Stimulated activated CD8-positive, alpha-beta memory T cell treated with anti-CD3 and anti-CD28 coated beads, Interleukin-15, amount 100 ng/mL, for 1 hour (primary cell): ENCODE results near the gene CRABP1.

Experiments
- DNase-seq: peaks from one replicate; pipeline ENCODE4 v3.0.0-alpha.2; 2020; ENCODE audit warnings: low read depth

CRABP1 gene

GRCh38 chr15:78317145-78317836 lies 22.9 kb upstream of the CRABP1 start:
- no peak for DNase-seq

DNA sequence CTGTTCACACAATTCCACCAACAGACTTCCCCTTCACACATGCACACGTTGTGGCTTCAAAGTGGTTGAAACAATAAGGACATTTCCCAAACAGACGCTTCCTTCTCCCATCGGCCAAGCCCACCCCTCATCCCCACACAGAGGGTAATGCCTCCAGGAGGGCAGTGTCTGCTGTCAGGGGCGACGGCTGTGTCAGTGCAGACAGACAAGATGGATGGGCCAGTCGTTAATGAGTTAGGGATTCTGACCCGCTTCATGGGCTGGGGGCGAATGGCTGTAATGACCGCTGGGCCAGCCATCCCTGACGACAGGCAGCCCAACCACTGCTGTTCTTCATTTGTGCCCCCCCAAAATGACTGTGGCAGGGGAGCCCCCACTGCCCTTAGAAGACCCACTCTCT lies 20.6 kb upstream of the CRABP1 start:
- no peak for DNase-seq

- DNase-seq, result no peak
Observed at GRCh38 chr15:78320183-78320582, 20.0 kb upstream of the CRABP1 start.

- no peak for DNase-seq
Observed at GRCh38 chr15:78321041-78321570, 19.0 kb upstream of the CRABP1 start.

DNA sequence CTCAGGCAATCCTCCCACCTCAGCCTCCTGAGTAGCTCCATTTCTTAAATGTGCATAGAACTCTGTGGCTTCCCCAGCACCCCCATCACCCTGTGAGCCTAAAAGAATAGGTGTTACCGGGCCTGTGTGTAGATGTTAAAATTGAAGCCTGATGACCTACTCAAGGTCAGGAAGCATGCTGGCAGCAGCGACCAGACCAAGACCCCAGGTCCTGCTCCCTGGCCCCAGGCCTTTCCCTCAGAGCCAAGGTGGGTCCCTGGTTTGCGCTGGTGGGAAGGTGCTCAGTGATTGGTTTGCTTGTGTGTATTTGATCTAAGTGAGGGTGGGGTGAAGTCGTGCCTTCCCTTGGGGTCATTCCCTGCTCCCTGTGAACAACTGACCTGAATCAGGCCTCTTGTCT lies 18.4 kb upstream of the CRABP1 start:
- no peak for DNase-seq

DNA sequence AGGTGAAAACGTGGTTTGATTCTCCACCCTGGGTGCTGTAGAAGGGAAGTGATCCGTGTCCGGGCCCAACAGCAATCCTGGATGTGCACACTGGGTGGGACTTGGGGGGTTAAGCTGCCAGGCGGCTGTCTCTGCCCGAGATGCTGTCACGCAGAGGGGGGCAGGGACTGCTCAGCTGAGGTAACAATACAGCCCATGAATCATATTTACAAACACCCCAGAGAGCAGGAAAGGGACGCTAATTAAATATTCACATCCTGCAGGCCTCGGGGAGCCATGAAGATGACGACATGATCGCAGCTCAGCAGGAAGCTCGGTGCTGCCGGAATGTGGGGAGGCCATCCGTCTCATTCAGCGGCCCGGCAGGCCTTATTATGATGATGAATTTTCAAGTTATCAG lies 17.9 kb upstream of the CRABP1 start:
- DNase-seq, result no peak

- DNase-seq, result no peak
Observed at GRCh38 chr15:78322724-78323521, 17.2 kb upstream of the CRABP1 start.

DNA sequence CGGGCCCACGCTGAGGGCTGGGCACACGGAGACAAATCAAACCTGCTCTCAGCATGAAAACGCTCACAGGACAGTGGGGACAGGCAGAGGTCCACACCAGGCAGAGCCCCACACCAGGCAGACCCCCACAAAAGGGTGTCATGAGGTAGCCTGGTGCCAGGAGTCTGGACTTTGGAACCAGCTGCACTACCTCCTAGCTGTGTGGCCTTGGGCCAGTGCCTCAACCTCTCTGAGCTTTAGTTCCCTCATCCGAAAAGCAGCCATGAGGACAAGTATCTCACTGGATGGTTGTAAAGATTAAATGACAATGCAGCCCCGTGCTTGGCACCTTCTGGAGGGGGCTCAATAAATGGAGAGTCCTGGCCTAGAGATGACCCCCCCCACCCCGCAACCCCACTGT lies 16.5 kb upstream of the CRABP1 start:
- DNase-seq, result no peak

- DNase-seq, result no peak
Observed at GRCh38 chr15:78324144-78324543, 16.0 kb upstream of the CRABP1 start.

GRCh38 chr15:78325092-78325843 lies 14.9 kb upstream of the CRABP1 start:
- DNase-seq, result no peak

DNA sequence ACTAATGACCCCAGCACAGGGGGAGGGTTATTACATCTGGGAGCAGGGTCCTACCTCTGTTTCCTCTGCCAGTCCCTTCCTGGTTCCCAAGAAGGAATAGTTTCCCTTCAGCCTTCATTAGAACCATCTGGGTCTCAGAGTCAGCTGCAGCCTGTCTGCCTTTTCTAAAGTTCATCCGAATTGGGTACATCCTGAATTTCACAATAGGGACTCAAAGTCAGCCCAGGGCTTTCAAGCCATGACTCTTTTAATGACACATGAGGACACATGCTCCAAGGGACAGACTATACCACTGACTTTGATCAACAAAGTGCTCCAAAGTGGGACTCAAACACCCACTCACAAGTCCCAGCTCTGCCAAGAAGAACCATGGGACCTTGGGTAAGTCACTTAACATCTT lies 12.7 kb upstream of the CRABP1 start:
- no peak for DNase-seq

DNA sequence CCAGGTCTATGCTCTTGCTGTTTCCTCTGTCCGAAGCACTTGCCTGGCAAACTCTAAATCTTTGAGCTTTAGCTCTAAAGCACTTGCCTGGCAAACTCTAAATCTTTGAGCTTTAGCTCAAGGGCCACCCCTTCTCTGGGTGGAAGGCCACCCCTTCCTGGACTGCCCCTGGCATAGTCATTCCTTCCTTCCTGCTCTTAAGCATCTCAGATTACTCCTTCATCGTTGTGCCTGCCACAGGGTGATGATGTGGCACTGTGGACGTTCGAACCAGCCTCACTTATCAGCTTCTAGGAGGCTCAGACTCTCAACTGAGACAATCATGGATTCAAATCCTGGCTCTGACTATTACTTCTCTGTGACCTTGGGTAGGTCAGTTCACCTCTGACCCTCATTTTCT lies 10.5 kb upstream of the CRABP1 start:
- no peak for DNase-seq

DNA sequence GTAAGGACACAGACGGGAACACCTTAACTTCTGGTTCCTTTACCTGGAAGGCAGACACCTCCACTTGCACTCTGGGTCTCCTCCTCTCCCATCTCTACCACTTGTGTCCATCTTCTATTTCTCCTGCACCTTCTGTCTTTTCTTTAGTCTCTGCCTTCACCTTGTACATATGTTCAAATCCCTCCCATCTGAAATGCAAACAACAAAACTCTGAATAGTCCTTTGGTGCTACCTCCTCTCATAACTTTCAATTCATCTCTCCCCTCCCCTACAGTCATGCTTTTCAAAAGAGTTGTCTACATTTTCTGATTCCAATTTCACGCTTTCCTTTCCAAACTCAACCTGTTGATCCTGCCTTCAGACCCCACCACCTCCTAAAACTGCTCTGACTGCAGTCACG lies 5.3 kb upstream of the CRABP1 start:
- DNase-seq, result no peak

DNA sequence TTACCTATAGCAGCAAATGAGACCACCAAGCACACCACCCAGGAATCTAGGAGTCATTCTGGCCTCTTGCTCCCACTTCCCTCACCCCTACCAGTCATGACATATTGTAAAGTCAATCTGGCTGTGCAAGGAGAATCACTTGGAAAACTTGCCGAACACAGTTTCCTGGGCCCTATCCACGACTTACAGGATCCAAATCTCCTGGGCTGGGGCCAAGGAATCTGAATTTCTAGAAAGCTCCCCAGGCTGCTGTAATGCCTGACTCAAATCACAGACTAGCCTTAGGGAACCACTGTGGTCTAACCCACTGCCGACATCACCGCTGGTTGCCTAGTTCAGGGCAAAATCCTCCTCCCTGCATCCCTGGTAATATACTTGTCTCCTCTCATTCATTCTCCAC lies 4.2 kb upstream of the CRABP1 start:
- no peak for DNase-seq

GRCh38 chr15:78338781-78339180 lies 1.4 kb upstream of the CRABP1 start:
- DNase-seq, result no peak

DNA sequence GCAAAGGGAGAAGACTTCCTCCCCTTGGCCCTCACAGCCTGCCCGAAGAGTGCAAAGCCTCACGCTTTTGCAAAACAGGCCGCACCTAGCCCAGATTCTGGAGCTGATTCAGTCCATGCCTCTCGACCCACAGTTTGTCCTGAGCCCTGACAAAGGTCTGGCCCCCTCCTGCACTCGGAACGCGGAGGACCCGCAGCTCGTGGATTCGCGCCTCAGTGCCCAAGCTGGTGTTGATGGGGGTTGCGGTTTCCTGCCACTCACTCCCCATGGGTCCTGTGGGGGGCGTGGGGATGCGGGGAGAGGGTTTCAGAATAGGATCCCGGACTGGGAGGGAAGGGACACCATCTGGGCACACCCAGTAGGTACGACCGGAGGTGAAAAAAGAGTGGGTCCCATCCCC lies 594 bp upstream of the CRABP1 start:
- DNase-seq, result no peak

- DNase-seq, result no peak
Observed at GRCh38 chr15:78341057-78341987, 1.2 kb downstream of the CRABP1 start.

- no peak for DNase-seq
Observed at GRCh38 chr15:78342021-78342420, 1.9 kb downstream of the CRABP1 start.

GRCh38 chr15:78343276-78344060 lies 3.3 kb downstream of the CRABP1 start:
- no peak for DNase-seq

DNA sequence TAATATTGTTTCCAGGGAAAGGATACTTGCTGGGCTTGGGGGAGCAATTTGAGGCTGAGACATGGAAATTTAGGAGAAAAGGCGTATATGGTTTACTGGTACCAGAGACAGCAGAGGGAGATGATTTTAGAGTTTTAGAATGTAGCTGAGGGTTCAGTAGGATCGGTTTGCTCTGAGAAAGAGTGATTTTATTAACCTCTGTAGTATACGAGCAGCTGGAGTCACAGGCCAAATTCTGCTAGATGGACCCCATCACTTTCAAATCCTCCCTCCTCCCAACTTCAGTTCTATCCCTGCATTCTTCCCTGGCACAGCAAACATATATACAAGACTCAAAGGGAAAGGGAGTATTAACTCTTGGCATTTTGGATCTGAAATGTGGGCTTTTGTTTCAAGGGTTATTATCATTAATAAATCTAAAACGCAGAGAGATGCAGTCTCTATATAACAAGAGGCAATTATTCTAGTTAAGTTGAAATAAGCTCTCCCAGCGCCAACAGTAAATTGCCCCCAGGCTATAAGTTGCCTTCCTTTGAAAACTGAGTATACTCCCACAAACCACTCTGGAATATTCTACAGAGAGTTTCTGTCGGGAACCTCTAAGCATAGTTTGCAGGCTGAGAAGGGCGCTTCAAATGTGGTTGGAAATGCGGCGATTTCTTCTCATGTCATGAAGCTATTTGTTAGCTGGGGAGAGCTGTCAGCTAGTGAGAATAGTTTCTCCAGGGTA lies 5.4 kb downstream of the CRABP1 start:
- DNase-seq, result no peak
